ENCODE measurements around the gene RHOT1.

- TF ChIP-seq POLR2A (IDR thresholded peaks at IDR 0.05): no peak
- TF ChIP-seq, protein P1, sequence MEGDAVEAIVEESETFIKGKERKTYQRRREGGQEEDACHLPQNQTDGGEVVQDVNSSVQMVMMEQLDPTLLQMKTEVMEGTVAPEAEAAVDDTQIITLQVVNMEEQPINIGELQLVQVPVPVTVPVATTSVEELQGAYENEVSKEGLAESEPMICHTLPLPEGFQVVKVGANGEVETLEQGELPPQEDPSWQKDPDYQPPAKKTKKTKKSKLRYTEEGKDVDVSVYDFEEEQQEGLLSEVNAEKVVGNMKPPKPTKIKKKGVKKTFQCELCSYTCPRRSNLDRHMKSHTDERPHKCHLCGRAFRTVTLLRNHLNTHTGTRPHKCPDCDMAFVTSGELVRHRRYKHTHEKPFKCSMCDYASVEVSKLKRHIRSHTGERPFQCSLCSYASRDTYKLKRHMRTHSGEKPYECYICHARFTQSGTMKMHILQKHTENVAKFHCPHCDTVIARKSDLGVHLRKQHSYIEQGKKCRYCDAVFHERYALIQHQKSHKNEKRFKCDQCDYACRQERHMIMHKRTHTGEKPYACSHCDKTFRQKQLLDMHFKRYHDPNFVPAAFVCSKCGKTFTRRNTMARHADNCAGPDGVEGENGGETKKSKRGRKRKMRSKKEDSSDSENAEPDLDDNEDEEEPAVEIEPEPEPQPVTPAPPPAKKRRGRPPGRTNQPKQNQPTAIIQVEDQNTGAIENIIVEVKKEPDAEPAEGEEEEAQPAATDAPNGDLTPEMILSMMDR (IDR thresholded peaks at IDR 0.05): no peak
These were observed 123.7 kb downstream of the RHOT1 start for GRCh38 chr17:32266051-32266388.

Data from lower leg skin (tissue), 3 donors.